Trophoblast cell (in vitro differentiated cells and primary cell): ENCODE data around the gene FNDC3A.

ENCODE experiments used
- DNase-seq, 2 donors: peaks; one replicate each; pipeline ENCODE4 v3.0.0-alpha.2; 2016
- H2AFZ ChIP-seq: 2 replicates; pipeline ENCODE4 v1.6.1; 2013; ENCODE audit warnings: low read length, moderate library complexity, mild to moderate bottlenecking; ENCODE audit not compliant: insufficient read depth, poor library complexity
- H2AK5ac ChIP-seq: 2 replicates; pipeline ENCODE4 v1.6.1; 2013; ENCODE audit warnings: mild to moderate bottlenecking, low read length
- H2BK120ac ChIP-seq: 2 replicates; pipeline ENCODE4 v1.6.1; 2013; ENCODE audit warnings: low read length, mild to moderate bottlenecking, moderate library complexity; ENCODE audit not compliant: insufficient read depth, poor library complexity
- H2BK12ac ChIP-seq: 2 replicates; pipeline ENCODE4 v1.6.1; 2013; ENCODE audit warnings: mild to moderate bottlenecking, low read length, moderate library complexity
- H2BK5ac ChIP-seq: 2 replicates; pipeline ENCODE4 v1.6.1; 2013; ENCODE audit warnings: low read length, low read depth, moderate library complexity, mild to moderate bottlenecking; ENCODE audit not compliant: poor library complexity
- H3K14ac ChIP-seq: 2 replicates; pipeline ENCODE4 v1.6.1; 2013; ENCODE audit warnings: mild to moderate bottlenecking, low read length
- H3K18ac ChIP-seq: 2 replicates; pipeline ENCODE4 v1.6.1; 2013; ENCODE audit warnings: mild to moderate bottlenecking, low read length
- H3K23ac ChIP-seq: 2 replicates; pipeline ENCODE4 v1.6.1; 2013; ENCODE audit warnings: low read length
- H3K27ac ChIP-seq: 2 replicates; pipeline ENCODE4 v1.5.1; 2013; ENCODE audit warnings: low read depth, mild to moderate bottlenecking, inconsistent platforms, low read length, moderate library complexity
- H3K27me3 ChIP-seq: 2 replicates; pipeline ENCODE4 v1.6.1; 2013; ENCODE audit warnings: inconsistent platforms, mild to moderate bottlenecking, low read length, moderate library complexity; ENCODE audit not compliant: insufficient read depth
- H3K36me3 ChIP-seq, 2 experiments: 1 replicate in 1 of 2; 2 replicates in 1 of 2; pipeline ENCODE4 v1.6.1; 2013; ENCODE audit warnings: low read length in 2 of 2, mild to moderate bottlenecking in 2 of 2, moderate library complexity in 1 of 2; ENCODE audit not compliant: insufficient read depth in 2 of 2, control insufficient read depth in 1 of 2
- H3K4ac ChIP-seq: 2 replicates; pipeline ENCODE4 v1.6.1; 2013; ENCODE audit warnings: low read depth, mild to moderate bottlenecking, low read length, moderate library complexity
- H3K4me1 ChIP-seq, 2 experiments: 1 replicate in 1 of 2; 2 replicates in 1 of 2; pipeline ENCODE4 v1.6.1; 2013; ENCODE audit warnings: low read length in 2 of 2, mild to moderate bottlenecking in 2 of 2, moderate library complexity in 1 of 2; ENCODE audit not compliant: insufficient read depth in 2 of 2, control insufficient read depth in 1 of 2
- H3K4me2 ChIP-seq: 2 replicates; pipeline ENCODE4 v1.6.1; 2013; ENCODE audit warnings: inconsistent platforms, mild to moderate bottlenecking, low read length, moderate library complexity
- H3K4me3 ChIP-seq: 2 replicates; pipeline ENCODE4 v1.5.1; 2013; ENCODE audit warnings: mild to moderate bottlenecking, low read depth, low read length, inconsistent platforms
- H3K79me1 ChIP-seq: one replicate; pipeline ENCODE4 v1.6.1; 2013; ENCODE audit warnings: low read length
- H3K79me2 ChIP-seq: 2 replicates; pipeline ENCODE4 v1.6.1; 2013; ENCODE audit warnings: low read length, mild to moderate bottlenecking; ENCODE audit not compliant: control insufficient read depth, insufficient read depth, poor library complexity
- H3K9ac ChIP-seq: 2 replicates; pipeline ENCODE4 v1.6.1; 2013; ENCODE audit warnings: mild to moderate bottlenecking, low read length
- H3K9me3 ChIP-seq: 2 replicates; pipeline ENCODE4 v1.6.1; 2013; ENCODE audit warnings: low read depth, mild to moderate bottlenecking, control low read depth, inconsistent platforms, low read length; ENCODE audit not compliant: insufficient read depth
- H4K12ac ChIP-seq: 2 replicates; pipeline ENCODE4 v1.6.1; 2013; ENCODE audit warnings: low read depth, mild to moderate bottlenecking, low read length, moderate library complexity
- H4K8ac ChIP-seq: 2 replicates; pipeline ENCODE4 v1.6.1; 2013; ENCODE audit warnings: low read depth, mild to moderate bottlenecking, low read length, moderate library complexity
- H4K91ac ChIP-seq: one replicate; pipeline ENCODE4 v1.6.1; 2013; ENCODE audit warnings: low read depth, mild to moderate bottlenecking, low read length, moderate library complexity
- WGBS: extraction: QIAGEN DNeasy Blood & Tissue Kit; methylation state at CpG from one replicate; pipeline ENCODE4 v1.1.7; 2013; ENCODE audit warnings: missing lambda C conversion rate; ENCODE audit not compliant: insufficient read length, insufficient coverage; ENCODE audit errors: extremely low coverage; 5-methylcytosine and 5-hydroxymethylcytosine counted together

FNDC3A gene

GRCh38 chr13:49110122-49110912 is 134.6 kb downstream of the FNDC3A start:
- Histone ChIP-seq H3K23ac (no peak overlapping the region), H3K36me3 (peaks cover 0 to under 1% of the 10 kb centered on the region in 2 experiments), H2BK5ac (no peak overlapping the region), H3K4me1 (no peaks in the 10 kb centered on the region), H4K8ac (no peak overlapping the region), H3K79me2 (no peaks in the 10 kb centered on the region), H3K27me3 (no peaks in the 10 kb centered on the region), H3K9me3 (no peaks in the 10 kb centered on the region), H2AFZ (no peak overlapping the region), H2BK12ac (no peak overlapping the region), H4K12ac (no peak overlapping the region), H2AK5ac (no peak overlapping the region), H3K4me2 (peak overlapping the region; percentile 58), H3K79me1 (no peaks in the 10 kb centered on the region), H3K4ac (no peak overlapping the region), H3K14ac (no peak overlapping the region), H3K18ac (no peak overlapping the region), H4K91ac (no peak overlapping the region), H3K27ac (no peak overlapping the region), H2BK120ac (no peak overlapping the region), H3K9ac (no peak overlapping the region), H3K4me3 (no peak overlapping the region)
- peak; percentile 58 to 87 for DNase-seq
- no CpG with 5 or more reads among the region's 16 CpGs for WGBS

- no peak overlapping the region for H3K18ac ChIP-seq
- no peak overlapping the region for H2BK5ac ChIP-seq
- no peak overlapping the region for H3K27ac ChIP-seq
- H3K79me1 ChIP-seq: no peaks in the 10 kb centered on the region
- H3K14ac ChIP-seq: no peak overlapping the region
- no peak overlapping the region for H3K4me3 ChIP-seq
- H4K91ac ChIP-seq: no peak overlapping the region
- no peak overlapping the region for H3K4ac ChIP-seq
- H2AFZ ChIP-seq: no peak overlapping the region
- H2AK5ac ChIP-seq: no peak overlapping the region
- H3K9me3 ChIP-seq: no peaks in the 10 kb centered on the region
- H2BK12ac ChIP-seq: no peak overlapping the region
- no peak overlapping the region for H3K9ac ChIP-seq
- peaks cover 0 to 3% of the 10 kb centered on the region in 2 experiments for H3K36me3 ChIP-seq
- no peaks in the 10 kb centered on the region for H3K4me1 ChIP-seq
- H3K79me2 ChIP-seq: no peaks in the 10 kb centered on the region
- no peaks in the 10 kb centered on the region for H3K27me3 ChIP-seq
- no peak overlapping the region for H3K23ac ChIP-seq
- peak overlapping the region; percentile 45 for H3K4me2 ChIP-seq
- no peak overlapping the region for H4K8ac ChIP-seq
- no peak overlapping the region for H4K12ac ChIP-seq
- DNase-seq: no peak
- no peak overlapping the region for H2BK120ac ChIP-seq
Measured at GRCh38 chr13:49110913-49111170, 135.1 kb downstream of the FNDC3A start.

GRCh38 chr13:49112782-49113525 is 137.2 kb downstream of the FNDC3A start:
- Histone ChIP-seq H3K4ac (peak overlapping the region; percentile 33), H3K27ac (no peak overlapping the region), H4K91ac (peak overlapping the region; percentile 4), H3K36me3 (peaks cover under 1 to 3% of the 10 kb centered on the region in 2 experiments), H3K14ac (no peak overlapping the region), H2BK5ac (no peak overlapping the region), H4K12ac (peak overlapping the region; percentile 87), H3K27me3 (no peaks in the 10 kb centered on the region), H3K79me2 (no peaks in the 10 kb centered on the region), H2AK5ac (no peak overlapping the region), H3K18ac (peak overlapping the region; percentile 46), H3K23ac (no peak overlapping the region), H3K79me1 (no peaks in the 10 kb centered on the region), H3K4me1 (no peaks in the 10 kb centered on the region), H4K8ac (peak overlapping the region; percentile 17), H3K9me3 (no peaks in the 10 kb centered on the region), H3K4me3 (no peak overlapping the region), H2BK120ac (no peak overlapping the region), H3K4me2 (peak overlapping the region; percentile 40), H2BK12ac (no peak overlapping the region), H3K9ac (no peak overlapping the region), H2AFZ (no peak overlapping the region)
- WGBS: 100% methylated on average over 1 of the region's 5 CpGs
- DNase-seq: no peak

- no peaks in the 10 kb centered on the region for H3K79me2 ChIP-seq
- H3K9me3 ChIP-seq: peaks cover under 1% of the 10 kb centered on the region
Measured at GRCh38 chr13:49113526-49114286, 138.0 kb downstream of the FNDC3A start.

More at GRCh38 chr13:49113526-49114286, 138.0 kb downstream of the FNDC3A start:
- WGBS: no CpG with 5 or more reads among the region's 1 CpG
- H3K4me1 ChIP-seq: no peaks in the 10 kb centered on the region
- no peak overlapping the region for H3K27ac ChIP-seq
- H3K18ac ChIP-seq: no peak overlapping the region
- H3K36me3 ChIP-seq: peaks cover 8 to 10% of the 10 kb centered on the region in 2 experiments
- H3K4ac ChIP-seq: no peak overlapping the region
- no peak overlapping the region for H2BK12ac ChIP-seq
- no peak overlapping the region for H2AFZ ChIP-seq
- H3K4me2 ChIP-seq: no peak overlapping the region
- no peak overlapping the region for H4K12ac ChIP-seq
- no peak overlapping the region for H4K8ac ChIP-seq
- no peak overlapping the region for H2BK120ac ChIP-seq
- no peak overlapping the region for H3K9ac ChIP-seq
- no peak overlapping the region for H3K14ac ChIP-seq
- no peak overlapping the region for H2BK5ac ChIP-seq
- H3K23ac ChIP-seq: no peak overlapping the region
- no peaks in the 10 kb centered on the region for H3K79me1 ChIP-seq
- no peak overlapping the region for H3K4me3 ChIP-seq
- H2AK5ac ChIP-seq: no peak overlapping the region
- no peak overlapping the region for H4K91ac ChIP-seq
- DNase-seq: peak in 1 of 2 donors; percentile 46
- H3K27me3 ChIP-seq: no peaks in the 10 kb centered on the region
